Measurements from ENCODE around the gene MPDZ.

The MPDZ gene

DNA sequence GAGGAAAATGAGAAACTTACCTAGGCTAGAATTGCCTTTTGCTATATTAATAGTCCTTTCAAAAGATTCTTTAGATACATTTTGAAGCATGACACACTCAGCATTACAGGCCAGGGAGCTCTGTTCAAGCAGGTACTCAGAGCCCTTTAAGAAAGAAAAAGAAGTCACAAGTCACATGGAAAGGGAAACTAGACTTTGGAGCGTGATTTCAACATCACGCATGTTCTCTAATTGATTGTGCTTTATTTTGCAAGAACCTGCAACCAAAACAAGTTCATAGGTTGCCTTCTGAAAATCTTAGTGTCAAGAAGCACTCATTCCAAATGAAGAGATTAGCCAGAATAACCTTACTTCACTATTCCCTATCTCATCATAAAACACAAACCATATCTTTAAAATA is 103.8 kb downstream of the MPDZ start:
- H3K36me3 ChIP-seq: no peaks in the 10 kb centered on the region
- no peak overlapping the region for H3K4me3 ChIP-seq (ENCODE audit: low read depth, low read length)
- TF ChIP-seq, protein P1, sequence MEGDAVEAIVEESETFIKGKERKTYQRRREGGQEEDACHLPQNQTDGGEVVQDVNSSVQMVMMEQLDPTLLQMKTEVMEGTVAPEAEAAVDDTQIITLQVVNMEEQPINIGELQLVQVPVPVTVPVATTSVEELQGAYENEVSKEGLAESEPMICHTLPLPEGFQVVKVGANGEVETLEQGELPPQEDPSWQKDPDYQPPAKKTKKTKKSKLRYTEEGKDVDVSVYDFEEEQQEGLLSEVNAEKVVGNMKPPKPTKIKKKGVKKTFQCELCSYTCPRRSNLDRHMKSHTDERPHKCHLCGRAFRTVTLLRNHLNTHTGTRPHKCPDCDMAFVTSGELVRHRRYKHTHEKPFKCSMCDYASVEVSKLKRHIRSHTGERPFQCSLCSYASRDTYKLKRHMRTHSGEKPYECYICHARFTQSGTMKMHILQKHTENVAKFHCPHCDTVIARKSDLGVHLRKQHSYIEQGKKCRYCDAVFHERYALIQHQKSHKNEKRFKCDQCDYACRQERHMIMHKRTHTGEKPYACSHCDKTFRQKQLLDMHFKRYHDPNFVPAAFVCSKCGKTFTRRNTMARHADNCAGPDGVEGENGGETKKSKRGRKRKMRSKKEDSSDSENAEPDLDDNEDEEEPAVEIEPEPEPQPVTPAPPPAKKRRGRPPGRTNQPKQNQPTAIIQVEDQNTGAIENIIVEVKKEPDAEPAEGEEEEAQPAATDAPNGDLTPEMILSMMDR (IDR thresholded peaks at IDR 0.05; ENCODE audit: low read depth, low read length): no peak
- H3K27me3 ChIP-seq (ENCODE audit: insufficient read depth, low read depth, severe bottlenecking): no peaks in the 10 kb centered on the region
- no peaks in the 10 kb centered on the region for H3K9me3 ChIP-seq (ENCODE audit: severe bottlenecking)
- no peak for DNase-seq
- H3K27ac ChIP-seq: no peak overlapping the region

DNA sequence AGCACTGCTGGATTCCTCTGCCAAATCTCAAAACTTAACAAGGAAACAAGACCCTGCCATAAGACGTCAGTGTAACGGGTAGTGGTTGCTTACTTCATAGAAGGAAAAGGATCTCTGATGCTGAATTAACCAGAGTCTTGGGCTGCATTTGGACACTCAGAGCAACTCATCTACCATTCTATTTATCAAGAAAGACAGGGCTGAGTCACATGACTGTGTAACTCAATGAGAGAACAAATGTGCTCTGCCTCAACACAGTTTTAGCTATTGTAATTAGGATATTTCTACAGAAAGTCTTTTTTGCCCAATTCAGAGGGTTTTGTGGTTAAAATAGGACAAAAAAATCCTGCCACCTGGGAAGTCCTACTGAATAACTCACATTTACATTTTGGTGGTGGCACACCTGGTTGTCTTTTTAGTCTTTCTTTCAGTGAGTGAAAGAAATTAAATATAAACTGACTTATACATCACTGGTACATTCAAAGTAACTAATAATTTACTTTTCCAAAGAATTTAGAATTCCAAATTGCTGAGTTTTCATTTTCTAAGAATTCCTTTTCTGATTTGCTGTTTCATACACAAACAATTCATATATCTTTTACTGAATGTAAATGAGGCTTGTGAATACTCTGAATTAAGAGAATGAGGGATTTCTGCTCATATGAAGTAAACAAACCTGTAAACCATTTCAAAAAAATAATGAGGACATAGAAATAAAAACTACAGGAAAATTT is 104.4 kb downstream of the MPDZ start:
- Histone ChIP-seq H3K36me3 (no peaks in the 10 kb centered on the region), H3K4me3 (ENCODE audit: low read depth, low read length) (no peak overlapping the region), H3K27me3 (ENCODE audit: insufficient read depth, low read depth, severe bottlenecking) (no peaks in the 10 kb centered on the region), H3K27ac (no peak overlapping the region), H3K9me3 (ENCODE audit: severe bottlenecking) (no peaks in the 10 kb centered on the region)
- TF ChIP-seq, protein P1 (IDR thresholded peaks at IDR 0.05; ENCODE audit: low read depth, low read length): no peak
- DNase-seq: no peak

DNA sequence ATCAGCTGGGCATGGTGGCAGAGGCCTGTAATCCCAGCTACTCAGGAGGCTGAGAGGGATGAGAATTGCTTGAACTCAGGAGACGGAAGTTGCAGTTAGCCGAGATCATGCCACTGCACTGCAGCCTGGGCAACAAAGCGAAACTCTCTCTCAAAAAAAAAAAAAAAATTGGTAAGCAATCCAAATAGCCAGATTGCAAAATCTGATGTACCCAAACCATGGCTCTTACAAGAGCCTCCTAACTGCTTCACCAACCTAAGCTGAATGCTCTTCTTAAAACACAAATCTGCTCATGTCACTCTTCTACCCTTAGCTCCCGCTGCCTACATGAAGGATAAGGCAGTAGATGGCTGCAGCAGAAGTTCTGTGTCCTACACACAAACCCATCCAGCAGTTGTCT is 105.9 kb downstream of the MPDZ start:
- no peaks in the 10 kb centered on the region for H3K27me3 ChIP-seq (ENCODE audit: insufficient read depth, low read depth, severe bottlenecking)
- H3K9me3 ChIP-seq (ENCODE audit: severe bottlenecking): no peaks in the 10 kb centered on the region
- DNase-seq: no peak
- no peak overlapping the region for H3K4me3 ChIP-seq (ENCODE audit: low read depth, low read length)
- H3K36me3 ChIP-seq: no peaks in the 10 kb centered on the region
- H3K27ac ChIP-seq: no peak overlapping the region
- TF ChIP-seq, protein P1 (IDR thresholded peaks at IDR 0.05; ENCODE audit: low read depth, low read length): no peak

DNA sequence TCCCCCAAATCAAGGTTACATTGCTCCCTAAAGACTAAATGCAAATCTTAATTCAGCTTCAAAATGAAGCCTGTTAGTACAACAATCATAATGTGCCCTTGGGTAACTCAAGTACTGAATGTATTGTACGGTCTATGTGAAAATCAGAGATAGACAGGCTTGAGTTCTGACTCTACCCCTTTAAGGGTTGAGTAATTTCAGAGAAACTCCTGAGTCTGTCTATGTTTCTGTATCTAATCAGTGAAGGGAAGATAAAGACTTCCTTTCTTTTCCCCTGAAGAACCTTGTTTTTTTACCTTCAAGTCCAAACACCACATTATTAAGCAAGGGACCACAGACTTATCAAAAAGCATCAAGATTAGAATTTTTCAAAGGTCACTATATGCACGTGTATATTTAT is 108.2 kb downstream of the MPDZ start:
- no peak for DNase-seq
- TF ChIP-seq, protein P1 (IDR thresholded peaks at IDR 0.05; ENCODE audit: low read depth, low read length): no peak
- H3K4me3 ChIP-seq (ENCODE audit: low read depth, low read length): no peak overlapping the region
- H3K36me3 ChIP-seq: no peaks in the 10 kb centered on the region; the same call in 1 of the 2 replicates
- H3K27me3 ChIP-seq (ENCODE audit: insufficient read depth, low read depth, severe bottlenecking): no peaks in the 10 kb centered on the region
- H3K27ac ChIP-seq: no peak overlapping the region
- H3K9me3 ChIP-seq (ENCODE audit: severe bottlenecking): no peaks in the 10 kb centered on the region

DNA sequence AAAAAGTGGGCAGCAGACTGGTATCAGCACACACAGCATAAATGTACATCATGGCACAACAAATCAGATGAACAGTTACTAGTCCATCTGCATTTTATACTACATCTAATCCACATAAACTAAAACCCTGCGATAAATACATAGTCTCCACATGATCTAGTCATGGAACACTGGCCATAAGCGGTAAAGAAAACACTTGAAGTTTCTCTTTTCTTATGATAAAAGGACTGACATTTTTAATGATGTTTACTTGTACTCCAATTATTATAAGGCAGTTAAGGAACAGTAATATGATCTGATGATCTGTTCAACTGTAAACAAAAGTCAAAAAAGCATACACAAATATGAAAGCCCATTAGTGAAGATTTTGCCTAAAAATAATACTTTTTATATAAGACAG is 112.5 kb downstream of the MPDZ start:
- H3K9me3 ChIP-seq (ENCODE audit: severe bottlenecking): no peaks in the 10 kb centered on the region
- DNase-seq: no peak
- H3K4me3 ChIP-seq (ENCODE audit: low read depth, low read length): no peak overlapping the region
- no peak overlapping the region for H3K27ac ChIP-seq
- TF ChIP-seq, protein P1 (IDR thresholded peaks at IDR 0.05; ENCODE audit: low read depth, low read length): no peak
- no peaks in the 10 kb centered on the region; the same call in 1 of the 2 replicates for H3K36me3 ChIP-seq
- H3K27me3 ChIP-seq (ENCODE audit: insufficient read depth, low read depth, severe bottlenecking): no peaks in the 10 kb centered on the region

DNA sequence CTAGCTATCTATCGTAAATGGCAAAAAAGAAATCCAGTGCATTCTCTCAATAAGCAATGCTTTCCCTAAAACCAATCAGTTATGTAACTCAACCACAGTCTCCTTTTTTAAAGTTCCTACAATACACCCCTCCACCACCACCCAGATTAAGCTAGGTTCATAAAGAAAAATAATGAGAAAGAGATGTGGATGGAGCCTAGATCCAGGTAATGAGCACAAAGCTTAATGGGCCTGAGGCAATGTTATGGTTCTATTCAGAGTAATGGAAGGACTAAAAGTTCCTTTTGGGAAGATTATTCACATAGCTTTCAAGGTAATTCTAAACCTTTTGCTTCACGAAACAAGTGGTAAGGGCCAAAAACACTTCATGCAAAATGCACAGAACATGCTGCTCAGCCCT is 113.5 kb downstream of the MPDZ start:
- no peaks in the 10 kb centered on the region for H3K27me3 ChIP-seq (ENCODE audit: insufficient read depth, low read depth, severe bottlenecking)
- no peak overlapping the region for H3K27ac ChIP-seq
- DNase-seq: no peak
- TF ChIP-seq, protein P1 (IDR thresholded peaks at IDR 0.05; ENCODE audit: low read depth, low read length): no peak
- H3K36me3 ChIP-seq: no peaks in the 10 kb centered on the region; the same call in 1 of the 2 replicates
- no peak overlapping the region for H3K4me3 ChIP-seq (ENCODE audit: low read depth, low read length)
- H3K9me3 ChIP-seq (ENCODE audit: severe bottlenecking): no peaks in the 10 kb centered on the region

Measured in WERI-Rb-1 (cell line).